ENCODE results near the gene SGSH. TPM values are rescaled to one million over a fixed set of nuclear protein-coding genes. Genes with fewer than 3 reads are reported as not detected.

Gene SGSH
- total RNA-seq, 1 donor from 2014 or later = 53.7 TPM

GRCh38 chr17:80169107-80169506 is 51.0 kb downstream of the SGSH start:
- no peak for DNase-seq (ENCODE audit: low spot score in 2 of 2, unreplicated experiment in 2 of 2)
- H3K27ac Mint-ChIP-seq = peak overlapping the region; percentile 9
- no peaks in the 10 kb centered on the region for H3K36me3 Mint-ChIP-seq
- no peaks in the 10 kb centered on the region for H3K27me3 Mint-ChIP-seq (ENCODE audit: low read depth)
- H3K4me1 Mint-ChIP-seq = peaks cover 22% of the 10 kb centered on the region
- TF ChIP-seq CTCF (IDR thresholded peaks at IDR 0.05; ENCODE audit: unreplicated experiment) = no peak
- H3K4me3 Mint-ChIP-seq = no peak overlapping the region
- peaks cover 3% of the 10 kb centered on the region for H3K9me3 Mint-ChIP-seq

GRCh38 chr17:80168371-80168770 is 51.8 kb downstream of the SGSH start:
- no peak for TF ChIP-seq CTCF (IDR thresholded peaks at IDR 0.05; ENCODE audit: unreplicated experiment)
- no peak overlapping the region for H3K27ac Mint-ChIP-seq

GRCh38 chr17:80166446-80166845 is 53.7 kb downstream of the SGSH start:
- Mint-ChIP-seq H3K4me1 (peaks cover 22% of the 10 kb centered on the region), H3K27me3 (ENCODE audit: low read depth) (no peaks in the 10 kb centered on the region), H3K36me3 (no peaks in the 10 kb centered on the region), H3K4me3 (no peak overlapping the region), H3K9me3 (peaks cover 3% of the 10 kb centered on the region), H3K27ac (no peak overlapping the region)
- no peak for DNase-seq (ENCODE audit: low spot score in 2 of 2, unreplicated experiment in 2 of 2)
- no peak for TF ChIP-seq CTCF (IDR thresholded peaks at IDR 0.05; ENCODE audit: unreplicated experiment)

More at GRCh38 chr17:80168371-80168770, 51.8 kb downstream of the SGSH start:
- Mint-ChIP-seq H3K9me3 (peaks cover 3% of the 10 kb centered on the region), H3K4me1 (peaks cover 22% of the 10 kb centered on the region), H3K4me3 (no peak overlapping the region), H3K27me3 (ENCODE audit: low read depth) (no peaks in the 10 kb centered on the region), H3K36me3 (no peaks in the 10 kb centered on the region)
- no peak for DNase-seq (ENCODE audit: low spot score in 2 of 2, unreplicated experiment in 2 of 2)

GRCh38 chr17:80164185-80164584 is 55.9 kb downstream of the SGSH start:
- peaks cover 3% of the 10 kb centered on the region for H3K9me3 Mint-ChIP-seq
- no peaks in the 10 kb centered on the region for H3K36me3 Mint-ChIP-seq
- peaks cover 33% of the 10 kb centered on the region for H3K4me1 Mint-ChIP-seq
- TF ChIP-seq CTCF (IDR thresholded peaks at IDR 0.05; ENCODE audit: unreplicated experiment) = no peak
- H3K27me3 Mint-ChIP-seq (ENCODE audit: low read depth) = no peaks in the 10 kb centered on the region
- no peak overlapping the region for H3K27ac Mint-ChIP-seq
- no peak overlapping the region for H3K4me3 Mint-ChIP-seq
- no peak for DNase-seq (ENCODE audit: low spot score in 2 of 2, unreplicated experiment in 2 of 2)

GRCh38 chr17:80163336-80163735 is 56.8 kb downstream of the SGSH start:
- Mint-ChIP-seq H3K27me3 (ENCODE audit: low read depth) (no peaks in the 10 kb centered on the region), H3K27ac (no peak overlapping the region), H3K36me3 (no peaks in the 10 kb centered on the region), H3K4me1 (peaks cover 26% of the 10 kb centered on the region), H3K4me3 (no peak overlapping the region), H3K9me3 (no peaks in the 10 kb centered on the region)
- no peak for DNase-seq (ENCODE audit: low spot score in 2 of 2, unreplicated experiment in 2 of 2)
- TF ChIP-seq CTCF (IDR thresholded peaks at IDR 0.05; ENCODE audit: unreplicated experiment) = no peak

GRCh38 chr17:80160536-80160935 is 59.6 kb downstream of the SGSH start:
- Mint-ChIP-seq H3K9me3 (peaks cover 7% of the 10 kb centered on the region), H3K4me3 (no peak overlapping the region), H3K27ac (peak overlapping the region; percentile 65)

More at GRCh38 chr17:80160536-80160935, 59.6 kb downstream of the SGSH start:
- no peak for TF ChIP-seq CTCF (IDR thresholded peaks at IDR 0.05; ENCODE audit: unreplicated experiment)
- no peak for DNase-seq (ENCODE audit: low spot score in 2 of 2, unreplicated experiment in 2 of 2)
- peaks cover 4% of the 10 kb centered on the region for H3K36me3 Mint-ChIP-seq
- peaks cover 20% of the 10 kb centered on the region for H3K4me1 Mint-ChIP-seq
- no peaks in the 10 kb centered on the region for H3K27me3 Mint-ChIP-seq (ENCODE audit: low read depth)
